Astrocyte (in vitro differentiated cells and primary cell): ENCODE data around the gene COPS6. TPM values are rescaled to one million over a fixed set of nuclear protein-coding genes. Genes with fewer than 3 reads are reported as not detected.

Experiments used
- DNase-seq: peaks from one replicate; pipeline ENCODE4 v3.0.0-alpha.2; 2010; ENCODE audit warnings: low read depth
- FAIRE-seq: peaks from 2 replicates; lab custom pipeline; 2011; peaks lifted over from hg19 to GRCh38; lab: Jason Lieb, UNC
- H2AFZ ChIP-seq: 2 replicates; pipeline ENCODE4 v1.6.0; 2012; ENCODE audit warnings: low read depth, low read length, inconsistent platforms
- H3K27ac ChIP-seq: 2 replicates; pipeline ENCODE4 v1.5.1; 2011; ENCODE audit warnings: low read depth, low read length, inconsistent platforms
- H3K27me3 ChIP-seq: 2 replicates; pipeline ENCODE4 v1.6.0; 2011; ENCODE audit warnings: low read length, inconsistent platforms; ENCODE audit not compliant: insufficient read depth
- H3K36me3 ChIP-seq: 2 replicates; pipeline ENCODE4 v1.5.1; 2011; ENCODE audit warnings: low read length, inconsistent platforms; ENCODE audit not compliant: insufficient read depth
- H3K4me1 ChIP-seq: 2 replicates; pipeline ENCODE4 v1.5.1; 2011; ENCODE audit warnings: low read length, inconsistent platforms; ENCODE audit not compliant: insufficient read depth
- H3K4me2 ChIP-seq: 2 replicates; pipeline ENCODE4 v1.6.0; 2012; ENCODE audit warnings: low read length, inconsistent platforms
- H3K4me3 ChIP-seq: 2 replicates; pipeline ENCODE4 v1.5.1; 2011; ENCODE audit warnings: low read depth, mild to moderate bottlenecking, low read length, inconsistent platforms; ENCODE audit not compliant: insufficient read depth
- H3K79me2 ChIP-seq: 2 replicates; pipeline ENCODE4 v1.6.0; 2012; ENCODE audit warnings: mild to moderate bottlenecking, low read length, inconsistent platforms; ENCODE audit not compliant: insufficient read depth
- H3K9ac ChIP-seq: 2 replicates; pipeline ENCODE4 v1.6.0; 2012; ENCODE audit warnings: mild to moderate bottlenecking, low read length, inconsistent platforms
- H3K9me3 ChIP-seq: 2 replicates; pipeline ENCODE4 v1.5.1; 2012; ENCODE audit warnings: low read depth, mild to moderate bottlenecking, low read length, inconsistent platforms; ENCODE audit not compliant: insufficient read depth
- H4K20me1 ChIP-seq: 2 replicates; pipeline ENCODE4 v1.6.0; 2012; ENCODE audit warnings: low read length, inconsistent platforms; ENCODE audit not compliant: insufficient read depth
- H3K27ac Mint-ChIP-seq: one replicate; pipeline ENCODE4 v1.8.0; 2021; ENCODE audit warnings: mild to moderate bottlenecking, mixed read lengths; ENCODE audit not compliant: unreplicated experiment
- H3K27me3 Mint-ChIP-seq: one replicate; pipeline ENCODE4 v1.8.0; 2021; ENCODE audit warnings: low read depth, mixed read lengths; ENCODE audit not compliant: unreplicated experiment
- H3K36me3 Mint-ChIP-seq: one replicate; pipeline ENCODE4 v1.8.0; 2021; ENCODE audit warnings: low read depth, mixed read lengths; ENCODE audit not compliant: unreplicated experiment
- H3K4me1 Mint-ChIP-seq: one replicate; pipeline ENCODE4 v1.8.0; 2021; ENCODE audit warnings: low read depth, mixed read lengths; ENCODE audit not compliant: unreplicated experiment
- H3K4me3 Mint-ChIP-seq: one replicate; pipeline ENCODE4 v1.8.0; 2021; ENCODE audit warnings: mild to moderate bottlenecking, moderate library complexity, mixed read lengths; ENCODE audit not compliant: unreplicated experiment
- H3K9me3 Mint-ChIP-seq: one replicate; pipeline ENCODE4 v1.8.0; 2021; ENCODE audit warnings: mild to moderate bottlenecking, mixed read lengths; ENCODE audit not compliant: unreplicated experiment
- EZH2 ChIP-seq: IDR thresholded peaks from 2 replicates; pipeline ENCODE4 v1.6.1; 2012; ENCODE audit warnings: mild to moderate bottlenecking, low read length, inconsistent platforms; ENCODE audit not compliant: insufficient read depth
- total RNA-seq: library from RNA; stranded (reverse); gene quantifications from 2 replicates; pipeline ENCODE4 v1.2.1, GENCODE V29; 2021
- TF ChIP-seq, protein P1 (sequence below): IDR thresholded peaks from 2 replicates; pipeline ENCODE4 v1.5.1; 2011; ENCODE audit warnings: low read depth, mild to moderate bottlenecking, inconsistent platforms, low read length, moderate library complexity; ENCODE audit not compliant: insufficient read depth

COPS6 gene
- total RNA-seq, 1 donor from 2014 or later = 95.3 TPM

DNA sequence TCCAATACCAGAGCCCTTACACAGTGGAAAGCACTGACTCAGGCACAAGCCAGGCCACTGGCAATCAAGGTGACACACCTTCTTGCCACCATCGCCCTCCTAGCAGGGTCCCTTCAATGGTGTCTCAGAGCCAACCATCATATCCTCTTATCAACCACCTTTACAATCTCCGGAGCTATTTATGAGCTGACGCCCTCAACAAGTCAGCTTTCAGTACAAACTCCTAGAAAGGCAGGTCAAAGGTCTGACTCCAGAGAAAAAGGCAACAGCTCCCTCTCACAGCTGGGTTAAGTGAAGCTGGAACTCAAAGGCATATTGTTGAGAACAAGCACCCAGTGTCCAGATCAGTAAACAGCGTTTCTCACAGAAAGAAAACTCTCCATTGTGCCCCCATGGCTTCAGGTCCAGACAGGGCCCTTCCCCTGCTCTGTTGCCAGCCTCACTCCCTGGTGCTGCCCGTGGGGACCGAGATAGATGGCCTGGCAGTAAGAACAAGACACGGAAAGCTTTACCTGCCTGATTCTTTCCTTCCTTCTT, 9.7 kb upstream of the COPS6 start:
- Mint-ChIP-seq H3K4me3 (peak overlapping the region; percentile 98), H3K9me3 (peaks cover 5% of the 10 kb centered on the region), H3K27me3 (no peaks in the 10 kb centered on the region), H3K36me3 (peaks cover 31% of the 10 kb centered on the region), H3K4me1 (peaks cover 23% of the 10 kb centered on the region), H3K27ac (peak overlapping the region; percentile 63)
- Histone ChIP-seq H3K4me2 (peak overlapping the region; percentile 90), H3K79me2 (peaks cover 68% of the 10 kb centered on the region), H3K36me3 (peaks cover 41% of the 10 kb centered on the region), H4K20me1 (peaks cover 38% of the 10 kb centered on the region), H3K4me1 (peaks cover 24% of the 10 kb centered on the region), H3K27ac (peak overlapping the region; percentile 34), H3K27me3 (no peaks in the 10 kb centered on the region), H3K4me3 (no peak overlapping the region), H3K9ac (no peak overlapping the region), H3K9me3 (peaks cover 6% of the 10 kb centered on the region), H2AFZ (no peak overlapping the region)
- DNase-seq (no peak), FAIRE-seq (no peak)
- TF ChIP-seq, protein P1, sequence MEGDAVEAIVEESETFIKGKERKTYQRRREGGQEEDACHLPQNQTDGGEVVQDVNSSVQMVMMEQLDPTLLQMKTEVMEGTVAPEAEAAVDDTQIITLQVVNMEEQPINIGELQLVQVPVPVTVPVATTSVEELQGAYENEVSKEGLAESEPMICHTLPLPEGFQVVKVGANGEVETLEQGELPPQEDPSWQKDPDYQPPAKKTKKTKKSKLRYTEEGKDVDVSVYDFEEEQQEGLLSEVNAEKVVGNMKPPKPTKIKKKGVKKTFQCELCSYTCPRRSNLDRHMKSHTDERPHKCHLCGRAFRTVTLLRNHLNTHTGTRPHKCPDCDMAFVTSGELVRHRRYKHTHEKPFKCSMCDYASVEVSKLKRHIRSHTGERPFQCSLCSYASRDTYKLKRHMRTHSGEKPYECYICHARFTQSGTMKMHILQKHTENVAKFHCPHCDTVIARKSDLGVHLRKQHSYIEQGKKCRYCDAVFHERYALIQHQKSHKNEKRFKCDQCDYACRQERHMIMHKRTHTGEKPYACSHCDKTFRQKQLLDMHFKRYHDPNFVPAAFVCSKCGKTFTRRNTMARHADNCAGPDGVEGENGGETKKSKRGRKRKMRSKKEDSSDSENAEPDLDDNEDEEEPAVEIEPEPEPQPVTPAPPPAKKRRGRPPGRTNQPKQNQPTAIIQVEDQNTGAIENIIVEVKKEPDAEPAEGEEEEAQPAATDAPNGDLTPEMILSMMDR = no peak
- no peak for TF ChIP-seq EZH2

DNA sequence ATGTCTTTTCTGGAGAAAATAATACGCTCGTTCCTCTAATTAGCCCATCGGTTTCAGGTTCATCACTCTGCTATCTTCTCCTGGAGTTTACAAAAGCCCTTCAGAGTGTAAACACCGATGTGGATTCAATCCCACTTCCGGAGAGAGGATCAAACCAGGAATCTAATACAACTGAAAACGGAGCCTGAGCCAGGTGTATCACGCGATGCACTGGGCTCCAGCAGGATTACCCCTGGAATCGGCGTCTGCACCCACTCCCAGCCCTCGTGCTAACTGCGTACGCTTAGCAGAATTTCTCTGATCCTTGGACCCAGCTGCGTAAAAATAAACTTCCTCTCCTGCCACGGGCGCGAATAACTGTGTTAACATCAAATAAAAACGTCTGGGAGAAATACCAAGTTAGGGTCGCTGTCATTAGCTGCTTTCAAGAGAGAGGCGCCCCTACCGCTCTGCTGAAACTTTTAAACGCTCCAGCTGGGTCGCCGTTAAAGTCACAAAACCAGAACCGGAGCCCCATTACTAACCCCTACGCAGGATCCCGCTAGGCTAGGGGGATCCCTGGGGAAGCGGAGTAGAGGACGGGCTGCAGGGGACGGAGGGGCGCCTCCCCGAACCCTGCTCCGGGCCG, 7.7 kb upstream of the COPS6 start:
- Mint-ChIP-seq H3K9me3 (no peaks in the 10 kb centered on the region), H3K27ac (peak overlapping the region; percentile 94), H3K36me3 (peaks cover 17% of the 10 kb centered on the region), H3K27me3 (no peaks in the 10 kb centered on the region), H3K4me3 (peak overlapping the region; percentile 98), H3K4me1 (peaks cover 23% of the 10 kb centered on the region)
- Histone ChIP-seq H3K9me3 (peaks cover 3% of the 10 kb centered on the region), H3K4me3 (peak overlapping the region; percentile 96), H3K79me2 (peaks cover 56% of the 10 kb centered on the region), H3K4me2 (peak overlapping the region; percentile 90), H3K4me1 (peaks cover 24% of the 10 kb centered on the region), H3K27me3 (no peaks in the 10 kb centered on the region), H2AFZ (peak overlapping the region; percentile 59), H3K9ac (peak overlapping the region; percentile 99), H3K27ac (peak overlapping the region; percentile 93), H3K36me3 (peaks cover 22% of the 10 kb centered on the region), H4K20me1 (peaks cover 33% of the 10 kb centered on the region)
- no peak for FAIRE-seq
- no peak for DNase-seq
- no peak for TF ChIP-seq EZH2
- TF ChIP-seq, protein P1 = no peak
